ENCODE measurements around the gene SLC25A1.

Gene SLC25A1

DNA sequence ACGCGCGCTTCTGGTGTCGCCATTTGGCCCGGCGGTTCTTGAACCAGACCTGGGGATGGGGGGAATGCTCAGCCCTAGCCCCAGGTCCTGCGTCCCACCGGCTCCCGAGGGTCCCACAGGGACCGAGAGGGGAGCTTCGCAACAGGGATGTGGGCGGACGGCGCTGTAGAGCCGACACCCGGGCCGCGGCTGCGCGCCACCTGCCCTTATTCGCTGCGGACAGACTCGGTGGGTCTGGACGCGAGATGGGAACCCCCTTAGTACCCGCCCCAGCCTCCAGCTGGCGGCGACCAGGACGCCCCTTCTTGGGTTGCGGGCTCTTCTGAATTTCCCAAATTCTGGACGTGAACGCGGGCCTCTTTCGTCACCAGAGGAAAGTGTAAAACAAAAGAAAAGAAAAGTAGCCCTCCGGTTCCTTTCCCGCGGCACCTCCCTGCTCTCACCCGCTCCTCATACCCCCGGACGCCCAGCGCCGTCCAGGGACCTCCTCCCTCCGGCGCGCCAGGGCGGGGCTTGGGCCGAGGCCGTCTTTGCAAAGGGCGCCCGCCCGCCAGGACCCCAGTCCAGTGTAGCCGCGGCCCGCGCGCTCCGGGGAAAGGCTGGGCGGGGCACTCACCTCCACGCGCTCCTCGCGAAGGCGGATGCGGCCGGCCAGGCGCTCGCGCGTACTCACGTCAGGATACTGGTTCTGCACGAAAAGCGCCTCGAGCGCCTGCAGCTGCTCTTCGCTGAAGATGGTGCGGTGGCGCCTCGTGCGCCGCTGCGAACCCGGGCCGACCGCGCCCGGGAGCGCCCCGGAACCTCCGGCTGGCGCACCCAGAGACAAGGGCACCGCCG, 29.3 kb downstream of the SLC25A1 start:
- peaks cover 57% of the 10 kb centered on the region for H3K27me3 Mint-ChIP-seq (ENCODE audit: low read depth)
- peaks cover 7% of the 10 kb centered on the region for H3K4me1 Mint-ChIP-seq (ENCODE audit: low read depth)
- peaks cover 5% of the 10 kb centered on the region for H3K36me3 Mint-ChIP-seq (ENCODE audit: low read depth)
- H3K27ac Mint-ChIP-seq, result no peak overlapping the region
- no peak overlapping the region for H3K4me3 Mint-ChIP-seq
- H3K9me3 Mint-ChIP-seq, result no peaks in the 10 kb centered on the region

DNA sequence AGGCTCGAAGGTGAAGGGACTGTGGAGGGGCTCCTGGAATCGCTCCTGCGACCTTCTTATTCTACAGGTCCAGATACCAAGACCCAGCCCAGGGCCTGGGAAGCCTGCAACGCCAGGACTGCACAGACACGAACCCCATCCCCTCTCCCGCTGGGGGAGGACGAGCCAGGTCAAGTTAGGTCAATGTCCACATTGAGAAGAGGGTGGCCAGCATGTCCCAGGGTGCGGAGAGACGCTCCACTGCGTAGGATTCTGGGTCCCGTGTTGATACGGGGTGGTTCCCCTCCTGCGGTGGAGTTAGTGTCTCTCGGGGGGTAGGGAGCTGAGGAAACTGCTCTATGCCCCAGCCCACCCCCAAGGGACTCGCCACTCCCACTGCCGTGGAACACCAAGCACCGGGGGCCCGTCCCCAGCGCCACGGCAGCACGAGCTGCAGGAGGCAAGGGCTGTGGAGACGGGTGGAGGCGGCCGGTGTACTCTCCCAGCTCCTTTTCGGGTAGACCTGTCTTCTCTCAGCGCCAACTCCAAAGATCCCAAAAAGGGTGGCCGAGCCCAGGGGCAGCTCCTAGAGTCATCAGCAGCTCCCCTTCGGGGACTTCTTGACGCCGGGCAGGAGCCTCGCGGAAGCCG, 30.0 kb downstream of the SLC25A1 start:
- no peak overlapping the region for H3K4me3 Mint-ChIP-seq
- no peaks in the 10 kb centered on the region for H3K9me3 Mint-ChIP-seq
- H3K27me3 Mint-ChIP-seq (ENCODE audit: low read depth), result peaks cover 52% of the 10 kb centered on the region
- H3K36me3 Mint-ChIP-seq (ENCODE audit: low read depth), result peaks cover 9% of the 10 kb centered on the region
- H3K4me1 Mint-ChIP-seq (ENCODE audit: low read depth), result peaks cover 11% of the 10 kb centered on the region
- H3K27ac Mint-ChIP-seq, result no peak overlapping the region

DNA sequence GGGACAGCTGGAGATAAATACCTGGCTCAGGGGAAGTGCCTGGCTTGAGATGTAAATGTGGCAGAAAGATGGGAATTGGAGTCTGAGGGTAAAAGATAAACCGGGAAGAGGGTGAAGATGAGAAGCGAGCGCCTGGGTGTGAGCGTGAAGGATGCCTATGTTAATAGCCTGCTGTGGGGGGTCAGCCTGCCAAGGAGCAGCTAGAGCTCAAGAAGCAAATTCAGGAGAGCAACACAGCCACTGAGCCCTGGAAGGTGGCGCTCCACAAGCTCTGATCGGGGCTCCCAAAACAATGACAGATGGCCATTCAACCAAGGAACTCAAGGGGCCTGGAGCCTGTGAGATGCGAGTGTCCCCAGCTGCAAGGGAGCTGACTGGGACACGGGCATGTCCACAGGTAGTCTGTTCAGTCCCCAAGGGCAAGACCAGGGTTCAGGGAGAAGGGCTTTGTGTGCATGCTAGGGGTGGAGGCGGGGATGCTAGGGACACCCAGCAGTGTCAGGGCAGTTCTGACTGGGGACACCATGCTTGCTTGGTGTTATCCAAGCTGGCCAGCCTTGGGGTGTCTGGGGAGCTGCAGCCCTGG, 31.2 kb downstream of the SLC25A1 start:
- Mint-ChIP-seq H3K4me1 (ENCODE audit: low read depth) (peaks cover 14% of the 10 kb centered on the region), H3K27me3 (ENCODE audit: low read depth) (peaks cover 42% of the 10 kb centered on the region), H3K9me3 (no peaks in the 10 kb centered on the region), H3K4me3 (no peak overlapping the region), H3K36me3 (ENCODE audit: low read depth) (peaks cover 7% of the 10 kb centered on the region), H3K27ac (no peak overlapping the region)

DNA sequence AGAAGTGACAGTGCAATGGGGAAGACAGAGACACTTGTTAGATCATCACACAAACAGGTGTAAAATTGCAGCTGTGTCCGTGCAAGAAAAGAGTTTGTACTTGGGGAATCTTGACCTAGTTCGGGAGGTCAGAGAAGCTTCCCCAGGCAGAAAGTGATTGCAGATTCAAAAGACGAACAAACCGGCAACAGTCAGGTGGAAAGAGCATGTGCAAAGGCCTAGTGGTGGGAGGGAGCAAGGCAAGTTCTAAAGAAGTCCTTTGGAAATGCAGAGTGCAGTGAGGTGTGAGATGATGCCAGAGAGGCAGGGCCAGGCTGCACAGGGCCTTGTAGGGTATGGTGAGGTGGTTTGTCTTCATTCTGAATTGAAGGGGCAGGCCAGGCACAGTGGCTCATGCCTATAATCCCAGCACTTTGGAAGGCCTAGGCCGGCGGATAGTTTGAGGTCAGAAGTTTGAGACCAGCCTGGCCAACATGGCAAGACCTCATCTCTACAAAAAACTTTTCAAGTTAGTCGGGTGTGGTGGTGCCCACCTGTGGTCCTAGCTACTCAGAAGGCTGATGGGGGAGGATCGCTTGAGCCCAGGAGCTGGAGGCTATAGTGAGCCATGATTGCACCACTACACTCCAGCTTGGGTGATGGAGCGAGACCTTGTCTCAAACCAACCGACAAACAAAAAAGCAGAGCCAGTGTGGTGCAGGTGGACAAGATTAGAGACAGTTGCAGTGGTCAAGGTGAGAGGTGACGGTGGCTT, 32.1 kb downstream of the SLC25A1 start:
- no peaks in the 10 kb centered on the region for H3K9me3 Mint-ChIP-seq
- no peak overlapping the region for H3K4me3 Mint-ChIP-seq
- H3K27ac Mint-ChIP-seq, result no peak overlapping the region
- H3K27me3 Mint-ChIP-seq (ENCODE audit: low read depth), result peaks cover 33% of the 10 kb centered on the region
- H3K36me3 Mint-ChIP-seq (ENCODE audit: low read depth), result peaks cover 7% of the 10 kb centered on the region
- H3K4me1 Mint-ChIP-seq (ENCODE audit: low read depth), result peaks cover 16% of the 10 kb centered on the region

DNA sequence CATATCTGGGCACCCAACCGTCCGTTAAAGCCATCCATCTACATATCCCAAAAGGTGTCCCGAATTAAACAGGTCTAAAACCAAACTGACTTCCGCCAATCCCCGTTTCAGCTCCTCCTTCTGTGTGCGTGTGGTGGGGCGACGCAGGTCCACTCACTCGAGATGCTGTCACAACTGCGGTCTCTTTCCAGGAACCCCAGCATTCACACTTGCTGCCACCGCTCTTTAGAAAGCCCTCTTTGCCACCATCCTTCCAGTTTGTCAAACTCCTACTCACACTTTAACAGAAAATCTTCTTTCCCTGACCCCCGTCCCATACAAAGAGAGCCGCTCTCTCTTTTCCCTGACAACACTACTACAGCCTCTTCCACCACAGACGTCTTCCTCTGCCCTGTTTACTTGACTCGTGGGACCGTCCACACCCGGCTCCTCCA, 34.6 kb downstream of the SLC25A1 start:
- Mint-ChIP-seq H3K27ac (peak overlapping the region; percentile 96), H3K9me3 (no peaks in the 10 kb centered on the region), H3K4me1 (ENCODE audit: low read depth) (peaks cover 13% of the 10 kb centered on the region), H3K4me3 (peak overlapping the region; percentile 97), H3K27me3 (ENCODE audit: low read depth) (peaks cover 26% of the 10 kb centered on the region), H3K36me3 (ENCODE audit: low read depth) (peaks cover 4% of the 10 kb centered on the region)

DNA sequence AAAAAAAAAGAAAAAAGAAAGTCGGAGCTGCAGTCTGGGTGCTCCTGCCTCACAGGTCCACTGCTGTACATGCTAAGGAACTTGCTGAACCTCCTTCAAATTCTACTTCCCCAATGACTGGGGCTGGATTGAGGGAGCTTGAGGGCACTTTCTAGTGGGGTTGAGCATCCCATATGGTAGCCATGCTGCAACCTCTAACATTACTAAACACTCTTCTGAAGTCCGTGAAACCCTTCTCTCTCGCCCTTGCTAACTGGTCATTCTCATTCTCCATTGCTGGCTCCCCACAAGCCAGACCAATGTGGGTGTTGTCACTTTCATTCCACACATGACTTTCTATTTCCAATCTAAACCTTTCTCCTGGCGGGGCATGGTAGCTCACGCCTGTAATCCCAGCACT, 35.3 kb downstream of the SLC25A1 start:
- Mint-ChIP-seq H3K36me3 (ENCODE audit: low read depth) (peaks cover 4% of the 10 kb centered on the region), H3K4me1 (ENCODE audit: low read depth) (peaks cover 13% of the 10 kb centered on the region), H3K27me3 (ENCODE audit: low read depth) (peaks cover 23% of the 10 kb centered on the region), H3K4me3 (peak overlapping the region; percentile 97), H3K27ac (no peak overlapping the region), H3K9me3 (no peaks in the 10 kb centered on the region)

DNA sequence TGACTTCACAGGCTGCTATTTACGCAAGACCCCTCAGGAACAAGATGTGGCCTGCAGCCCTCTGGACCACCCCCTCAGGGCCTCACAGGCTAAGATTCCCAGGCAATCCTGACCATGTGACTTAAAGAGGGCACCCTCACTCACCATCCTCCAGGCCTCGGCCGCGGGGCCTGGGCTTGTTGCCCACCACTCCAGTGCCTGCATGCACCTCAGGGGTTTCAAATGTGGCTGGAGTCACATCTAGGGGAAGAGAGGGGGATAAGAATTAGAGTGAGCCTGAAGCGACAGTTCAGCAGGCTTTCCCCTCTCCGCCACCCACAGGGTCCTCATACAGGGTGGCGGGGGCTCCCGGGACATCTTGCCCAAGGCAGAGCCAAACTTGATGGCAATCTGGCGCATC, 36.1 kb downstream of the SLC25A1 start:
- Mint-ChIP-seq H3K4me1 (ENCODE audit: low read depth) (peaks cover 13% of the 10 kb centered on the region), H3K9me3 (no peaks in the 10 kb centered on the region), H3K27me3 (ENCODE audit: low read depth) (peaks cover 14% of the 10 kb centered on the region), H3K4me3 (no peak overlapping the region), H3K36me3 (ENCODE audit: low read depth) (peaks cover 7% of the 10 kb centered on the region), H3K27ac (no peak overlapping the region)

DNA sequence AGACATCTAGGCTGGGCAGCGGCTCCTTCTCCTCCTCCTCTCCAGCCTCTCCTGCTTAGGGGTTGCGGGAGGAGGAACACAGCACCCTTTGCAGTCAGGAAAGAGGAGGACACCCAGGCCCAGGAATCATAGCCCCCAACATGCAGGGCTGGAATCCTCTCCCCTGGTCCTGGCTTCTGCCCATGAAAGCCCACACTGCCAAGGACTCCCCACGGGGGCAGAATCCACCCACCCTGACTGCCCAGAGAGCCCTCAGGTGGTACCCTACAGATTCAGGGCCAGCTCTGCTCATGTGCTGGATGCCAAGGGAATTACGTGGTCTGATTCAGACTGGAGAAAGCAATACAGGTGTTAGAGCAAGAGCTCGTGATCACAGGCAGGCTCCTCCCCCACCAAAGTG, 38.6 kb downstream of the SLC25A1 start:
- Mint-ChIP-seq H3K27ac (no peak overlapping the region), H3K27me3 (ENCODE audit: low read depth) (no peaks in the 10 kb centered on the region), H3K4me1 (ENCODE audit: low read depth) (peaks cover 13% of the 10 kb centered on the region), H3K9me3 (no peaks in the 10 kb centered on the region), H3K4me3 (no peak overlapping the region), H3K36me3 (ENCODE audit: low read depth) (peaks cover 22% of the 10 kb centered on the region)

DNA sequence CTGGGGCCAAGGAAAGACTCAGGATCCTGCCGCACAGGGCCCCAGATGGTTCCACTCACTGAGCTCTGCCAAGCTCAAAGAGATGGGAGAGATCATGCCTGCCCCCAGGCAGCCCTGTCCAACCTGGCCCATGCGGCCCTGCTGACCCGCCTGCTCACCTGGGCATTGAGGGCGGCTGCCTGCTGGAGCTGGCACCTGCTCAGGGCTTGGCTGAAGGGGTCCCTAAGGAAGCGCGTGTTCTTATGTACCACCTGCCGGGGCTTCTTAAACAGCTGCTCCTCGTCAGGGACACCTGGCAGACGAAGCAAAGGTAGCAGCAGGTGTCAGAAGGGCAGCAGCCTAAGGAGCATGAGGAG, 39.6 kb downstream of the SLC25A1 start:
- Mint-ChIP-seq H3K36me3 (ENCODE audit: low read depth) (peaks cover 24% of the 10 kb centered on the region), H3K9me3 (no peaks in the 10 kb centered on the region), H3K27me3 (ENCODE audit: low read depth) (no peaks in the 10 kb centered on the region), H3K4me3 (no peak overlapping the region), H3K27ac (no peak overlapping the region), H3K4me1 (ENCODE audit: low read depth) (peaks cover 8% of the 10 kb centered on the region)

DNA sequence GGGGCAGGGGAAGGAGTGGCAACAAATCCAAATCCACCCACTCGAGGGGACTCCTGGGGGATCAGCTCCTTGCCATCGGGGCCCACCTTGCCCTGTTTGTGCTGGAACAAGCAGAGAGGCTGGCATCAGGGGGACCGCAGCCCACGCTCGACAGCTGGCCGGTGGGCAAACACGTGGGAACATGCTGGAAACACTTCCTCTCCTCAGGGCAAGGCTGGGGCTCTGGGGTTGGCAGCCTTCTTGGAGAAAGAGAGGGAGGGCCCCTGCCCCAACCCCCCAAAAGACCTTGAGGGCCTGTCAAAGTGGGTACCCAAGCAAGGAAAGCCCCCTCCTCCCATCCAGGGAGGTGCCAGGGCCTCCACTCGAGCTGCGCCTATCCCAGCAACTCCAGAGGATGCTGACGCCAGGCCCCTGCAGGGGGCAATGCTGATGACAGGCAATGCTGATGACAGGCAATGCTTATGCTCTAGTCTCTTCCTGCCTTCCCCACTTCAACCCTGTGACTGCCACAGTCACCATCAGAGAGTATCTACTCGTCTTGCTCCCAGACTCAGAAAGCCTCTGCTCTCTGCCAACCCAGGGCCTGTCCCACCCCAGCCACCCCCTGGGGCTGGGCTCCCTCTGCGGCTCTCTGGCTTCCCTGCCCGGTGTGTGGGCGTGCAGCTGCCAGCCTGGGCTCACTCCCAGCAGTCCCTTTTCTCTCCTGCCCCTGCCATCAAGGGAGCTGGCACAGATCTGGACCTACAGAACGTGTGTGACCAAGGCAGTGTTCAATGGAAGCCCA, 40.1 kb downstream of the SLC25A1 start:
- no peak overlapping the region for H3K27ac Mint-ChIP-seq
- no peaks in the 10 kb centered on the region for H3K27me3 Mint-ChIP-seq (ENCODE audit: low read depth)
- peaks cover 4% of the 10 kb centered on the region for H3K4me1 Mint-ChIP-seq (ENCODE audit: low read depth)
- H3K36me3 Mint-ChIP-seq (ENCODE audit: low read depth), result peaks cover 22% of the 10 kb centered on the region
- H3K9me3 Mint-ChIP-seq, result no peaks in the 10 kb centered on the region
- no peak overlapping the region for H3K4me3 Mint-ChIP-seq

DNA sequence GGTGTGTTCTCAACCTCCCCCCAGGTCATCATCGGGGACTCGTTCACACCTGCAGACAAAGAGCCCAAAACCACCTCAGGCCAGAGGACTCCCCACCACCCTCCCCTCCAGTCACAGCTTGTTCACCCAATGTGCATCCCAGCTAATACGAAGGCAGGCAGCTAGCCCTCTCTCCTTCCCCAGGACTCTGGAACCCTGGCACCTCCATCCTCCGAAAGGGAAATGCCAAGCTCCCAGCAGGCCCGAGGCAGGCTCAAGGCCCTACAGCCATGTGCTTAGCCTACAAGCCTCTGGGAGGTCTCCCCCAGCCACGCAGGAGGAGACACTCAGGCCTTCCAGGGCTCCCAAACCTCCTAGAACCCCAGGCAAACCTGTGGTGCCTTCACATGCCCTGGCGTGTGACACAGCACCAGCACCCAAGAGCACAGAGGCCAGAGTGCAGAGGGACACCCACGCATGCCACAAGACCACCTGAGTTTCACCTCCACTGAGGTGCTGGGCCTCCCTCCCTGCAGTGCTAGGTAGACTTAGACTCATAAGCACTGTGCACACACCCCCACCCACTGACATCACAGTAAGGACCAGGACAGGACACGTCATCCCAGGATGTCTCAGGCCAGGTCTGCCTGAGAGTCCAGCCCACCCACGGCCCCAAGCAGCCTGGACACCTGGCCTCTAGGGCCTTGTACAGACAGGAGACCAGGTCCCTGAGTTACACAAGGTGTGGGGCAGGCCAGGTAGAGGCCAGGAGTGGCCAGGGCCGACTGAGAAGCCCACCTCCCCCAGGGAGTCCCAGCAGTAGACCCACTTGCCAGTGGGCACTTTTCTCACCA, 40.9 kb downstream of the SLC25A1 start:
- peaks cover 22% of the 10 kb centered on the region for H3K36me3 Mint-ChIP-seq (ENCODE audit: low read depth)
- H3K4me3 Mint-ChIP-seq, result no peak overlapping the region

DNA sequence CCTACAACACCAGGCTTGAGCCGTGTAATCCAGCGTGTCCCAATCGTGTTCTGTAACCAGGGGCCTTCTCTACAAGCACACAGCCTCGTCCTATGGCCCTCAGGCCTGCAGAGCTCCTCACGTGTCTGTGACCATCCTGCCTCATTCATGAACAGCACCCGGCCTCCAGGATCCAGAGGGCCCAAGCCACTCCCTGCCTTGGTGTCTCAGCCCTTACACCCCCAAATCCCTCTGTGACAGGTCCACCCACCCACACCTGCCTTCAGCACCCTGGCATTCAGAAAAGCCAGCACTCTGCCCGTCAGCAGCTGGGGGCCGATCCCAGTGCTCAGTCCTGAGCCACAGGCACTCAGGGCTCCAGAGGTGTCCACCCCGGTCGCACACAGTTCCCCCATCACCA, 41.6 kb downstream of the SLC25A1 start:
- Mint-ChIP-seq H3K36me3 (ENCODE audit: low read depth) (peaks cover 22% of the 10 kb centered on the region), H3K9me3 (no peaks in the 10 kb centered on the region), H3K4me1 (ENCODE audit: low read depth) (peaks cover under 1% of the 10 kb centered on the region), H3K27me3 (ENCODE audit: low read depth) (no peaks in the 10 kb centered on the region), H3K27ac (no peak overlapping the region), H3K4me3 (no peak overlapping the region)

More for the DNA sequence above, 40.9 kb downstream of the SLC25A1 start:
- no peaks in the 10 kb centered on the region for H3K27me3 Mint-ChIP-seq (ENCODE audit: low read depth)
- H3K9me3 Mint-ChIP-seq, result no peaks in the 10 kb centered on the region
- H3K4me1 Mint-ChIP-seq (ENCODE audit: low read depth), result peaks cover 2% of the 10 kb centered on the region
- H3K27ac Mint-ChIP-seq, result no peak overlapping the region

DNA sequence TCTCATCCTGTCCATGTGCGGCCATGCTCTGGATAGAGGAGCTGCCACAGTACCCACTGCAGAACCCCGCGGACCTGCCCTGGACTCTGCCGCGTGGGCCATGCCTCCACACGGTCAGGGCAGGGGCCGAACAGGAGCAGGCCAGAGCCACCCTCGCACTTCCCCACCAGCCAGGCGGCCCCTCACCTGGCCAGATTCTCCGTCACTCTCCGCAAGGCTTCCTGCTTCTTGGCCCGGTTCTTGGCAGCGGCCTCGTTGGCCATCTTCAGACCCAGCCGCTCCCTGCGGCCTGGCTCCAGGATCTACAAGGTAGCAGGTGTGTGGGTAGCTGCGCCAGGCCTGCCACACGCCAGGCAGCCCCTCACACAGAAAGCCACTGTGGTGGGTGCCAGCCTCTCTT, 43.7 kb downstream of the SLC25A1 start:
- no peak overlapping the region for H3K4me3 Mint-ChIP-seq
- no peak overlapping the region for H3K27ac Mint-ChIP-seq
- H3K27me3 Mint-ChIP-seq (ENCODE audit: low read depth), result no peaks in the 10 kb centered on the region
- H3K36me3 Mint-ChIP-seq (ENCODE audit: low read depth), result peaks cover 22% of the 10 kb centered on the region
- H3K9me3 Mint-ChIP-seq, result no peaks in the 10 kb centered on the region
- H3K4me1 Mint-ChIP-seq (ENCODE audit: low read depth), result no peaks in the 10 kb centered on the region

Data from T-helper 1 cell treated with Interleukin-12 subunit alpha and Interleukin-12 subunit beta and Interleukin-4 antibody, amounts not matched to agents 30 μg/mL and 1 μg/mL, for 36 hours (primary cell).